Islet of Langerhans (tissue), 1 donor: ENCODE results near the gene CLDN14.

Source experiments
- FAIRE-seq: peaks from one replicate; lab custom pipeline; 2011; peaks lifted over from hg19 to GRCh38; lab: Jason Lieb, UNC

The CLDN14 gene

DNA sequence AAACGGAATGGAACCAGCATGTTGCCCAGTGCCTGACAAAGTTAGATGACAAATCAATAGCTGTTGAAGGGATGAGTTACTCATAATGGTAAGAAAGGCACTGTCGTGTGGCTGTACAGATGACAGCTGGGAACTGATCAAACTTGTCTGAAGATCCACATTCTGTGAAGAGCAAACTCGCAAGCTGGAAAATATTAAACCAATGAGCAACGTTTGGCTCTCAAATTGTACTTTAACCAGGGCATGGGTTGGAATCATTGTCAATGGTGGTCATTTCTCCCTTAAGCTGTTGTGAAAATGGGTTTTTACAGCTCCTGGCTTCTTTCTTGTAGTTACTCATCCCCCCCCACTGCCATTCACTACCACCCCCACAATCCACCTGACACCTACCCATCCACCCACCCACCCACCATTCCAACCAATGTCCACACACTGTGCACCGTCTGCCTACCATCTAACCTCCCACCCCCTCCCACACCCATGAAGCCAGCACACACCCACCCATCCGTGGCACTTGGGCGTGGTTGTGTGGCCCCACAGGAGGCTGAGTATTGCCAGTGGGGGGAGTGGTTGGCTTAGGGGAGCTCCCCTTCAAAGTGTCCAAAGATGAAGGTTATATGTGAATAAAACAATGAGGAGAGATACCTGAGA lies 46.7 kb downstream of the CLDN14 start:
- no peak for FAIRE-seq

DNA sequence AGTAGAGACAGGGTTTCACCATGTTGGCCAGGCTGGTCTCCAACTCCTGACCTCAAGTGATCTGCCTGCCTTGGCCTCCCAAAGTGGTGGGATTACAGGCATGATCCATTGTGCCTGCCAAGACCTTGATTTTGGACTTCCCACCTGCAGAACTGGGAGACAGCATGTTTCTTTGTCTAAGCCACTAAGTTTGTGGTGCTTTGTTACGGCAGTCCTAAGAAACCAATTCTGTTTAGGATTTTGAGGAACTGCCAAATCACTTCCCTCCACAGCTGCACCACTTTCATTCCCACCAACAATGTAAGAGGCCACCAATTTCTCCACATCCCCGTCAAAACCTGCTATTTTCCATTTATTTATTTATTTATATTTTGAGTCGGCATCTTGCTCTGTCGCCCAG lies 48.7 kb downstream of the CLDN14 start:
- no peak for FAIRE-seq

DNA sequence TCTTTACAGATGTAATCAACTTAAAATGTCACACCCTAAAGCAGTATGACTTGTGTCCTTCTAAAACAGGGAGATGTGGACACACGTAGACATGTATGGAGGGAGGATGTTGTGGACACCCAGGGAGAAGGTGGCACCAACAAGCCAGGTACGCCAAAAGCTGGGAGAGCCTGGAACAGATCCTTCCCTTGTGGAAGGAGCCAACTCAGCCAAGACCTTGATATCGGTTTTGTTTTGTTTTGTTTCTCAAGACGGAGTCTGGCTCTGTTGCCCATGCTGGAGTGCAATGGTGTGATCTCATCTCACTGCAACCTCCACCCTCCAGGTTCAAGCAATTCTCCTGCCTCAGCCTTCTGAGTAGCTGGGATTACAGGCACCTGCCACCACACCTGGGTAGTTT lies 49.1 kb downstream of the CLDN14 start:
- no peak for FAIRE-seq

DNA sequence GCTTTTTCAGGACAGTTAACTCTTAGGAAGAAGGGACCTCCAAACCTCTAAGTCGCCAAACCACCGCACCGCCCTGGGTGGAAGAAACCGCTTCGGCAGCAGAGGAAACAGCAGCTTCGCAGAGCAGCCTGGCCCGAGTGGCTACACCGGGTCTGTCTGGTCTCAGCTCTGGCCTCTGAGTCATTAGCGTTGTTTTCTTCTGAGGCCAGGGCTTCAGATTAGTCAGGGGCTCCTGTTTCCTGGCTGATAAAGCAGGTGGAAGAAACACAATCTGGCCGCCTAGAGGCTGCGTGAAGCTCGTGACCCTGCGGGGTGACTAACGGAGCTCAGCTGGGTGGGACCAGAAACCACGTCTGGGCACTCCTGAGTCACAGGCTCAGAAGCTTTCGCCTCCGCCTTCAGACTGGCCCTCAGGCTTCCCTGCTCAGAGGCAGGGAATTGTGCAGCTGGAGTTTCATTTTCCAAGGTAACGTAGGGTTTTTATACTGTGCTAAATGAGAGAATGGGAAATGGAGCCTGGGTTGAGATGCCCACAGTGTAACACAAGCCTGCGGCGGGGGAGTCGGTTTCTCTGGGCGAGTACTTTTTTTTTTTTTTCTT lies 49.9 kb downstream of the CLDN14 start:
- FAIRE-seq: no peak

DNA sequence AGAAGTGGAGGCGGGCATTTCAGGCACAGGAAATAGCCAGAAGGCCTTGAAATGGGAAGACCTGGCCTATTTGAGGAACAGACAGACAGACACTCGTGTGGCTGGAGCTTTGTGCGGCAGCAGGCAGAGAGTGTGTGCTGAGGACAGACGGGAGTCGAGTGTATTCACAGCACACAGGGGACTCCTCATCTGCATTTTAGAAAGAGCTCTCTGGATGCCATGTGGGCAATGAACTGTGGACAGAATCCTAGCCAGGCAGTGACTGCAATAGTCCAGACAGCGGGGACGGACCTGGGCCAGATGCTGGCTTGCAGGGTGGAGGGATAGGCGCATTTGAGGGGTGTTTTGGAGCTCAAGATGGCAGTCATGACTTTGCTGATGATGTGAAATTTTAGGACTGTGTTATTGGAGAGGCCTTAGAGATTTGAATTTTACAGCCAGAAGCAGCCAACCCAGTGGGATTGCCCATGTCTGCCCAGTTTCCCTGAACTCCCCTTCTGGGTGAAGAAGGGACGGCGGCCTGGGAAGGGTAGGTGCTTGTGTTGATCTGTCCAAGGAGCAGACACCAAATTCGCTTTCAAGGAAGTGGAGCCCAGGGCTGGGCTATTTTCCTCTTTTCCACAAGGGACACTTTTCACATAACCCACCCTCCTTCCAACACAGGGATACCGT lies 51.0 kb downstream of the CLDN14 start:
- no peak for FAIRE-seq

DNA sequence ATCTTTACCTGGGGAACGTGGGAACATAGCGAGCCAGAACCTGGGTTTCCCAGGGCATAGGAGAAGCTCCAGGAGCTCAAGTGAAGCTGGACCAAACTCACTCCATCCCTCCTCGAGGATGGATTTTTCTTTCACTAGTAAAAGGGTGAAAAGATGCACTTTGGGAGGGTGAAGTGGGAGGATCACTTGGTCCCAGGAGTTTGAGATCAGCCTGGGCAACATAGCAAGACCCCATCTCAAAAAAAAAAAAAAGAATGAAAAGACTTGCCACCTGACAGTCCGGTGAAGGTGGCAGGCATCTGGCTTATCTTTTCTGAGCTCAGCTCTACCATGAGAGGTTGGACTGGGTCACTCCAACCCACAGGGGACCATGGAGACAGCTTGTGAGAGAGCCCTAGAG lies 52.4 kb downstream of the CLDN14 start:
- FAIRE-seq: no peak

DNA sequence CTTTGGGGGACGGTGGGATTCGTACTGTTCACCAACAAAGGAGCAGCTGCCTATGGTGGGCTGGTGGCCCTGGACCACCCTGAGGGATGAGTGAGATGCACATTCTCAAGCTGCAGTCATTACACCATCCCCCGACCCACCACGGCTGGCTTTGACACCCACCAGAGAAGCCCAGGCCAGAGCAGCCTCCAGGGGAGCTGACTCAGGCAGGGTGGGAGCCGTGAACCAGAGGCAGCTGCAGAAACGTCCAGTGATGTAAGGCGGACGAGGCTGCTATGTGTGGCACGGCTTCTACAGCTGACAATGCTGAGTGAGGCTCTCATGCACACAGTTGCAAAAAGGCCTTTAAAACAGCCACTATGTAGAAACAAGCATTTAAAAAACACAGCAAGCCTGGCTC lies 54.6 kb downstream of the CLDN14 start:
- no peak for FAIRE-seq

DNA sequence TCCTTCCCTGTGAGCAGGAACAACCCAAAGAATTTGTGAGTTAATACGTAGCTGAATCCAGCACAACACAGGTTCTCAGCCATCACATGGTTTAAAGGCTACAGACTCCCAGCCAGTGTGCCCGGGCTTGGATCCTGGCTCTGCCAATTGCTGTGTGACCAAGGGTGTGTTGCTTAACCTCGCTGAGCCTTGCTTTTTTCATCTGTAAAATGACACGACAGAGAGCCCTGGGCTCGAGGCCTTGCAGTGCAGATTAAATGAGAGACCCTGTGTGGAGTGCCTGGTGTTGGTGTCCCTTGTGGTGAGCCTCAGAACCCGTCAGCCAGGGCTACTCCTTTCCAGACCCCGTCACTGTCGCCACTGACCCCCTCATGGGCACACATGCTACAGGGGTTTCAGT lies 55.3 kb downstream of the CLDN14 start:
- FAIRE-seq: no peak

DNA sequence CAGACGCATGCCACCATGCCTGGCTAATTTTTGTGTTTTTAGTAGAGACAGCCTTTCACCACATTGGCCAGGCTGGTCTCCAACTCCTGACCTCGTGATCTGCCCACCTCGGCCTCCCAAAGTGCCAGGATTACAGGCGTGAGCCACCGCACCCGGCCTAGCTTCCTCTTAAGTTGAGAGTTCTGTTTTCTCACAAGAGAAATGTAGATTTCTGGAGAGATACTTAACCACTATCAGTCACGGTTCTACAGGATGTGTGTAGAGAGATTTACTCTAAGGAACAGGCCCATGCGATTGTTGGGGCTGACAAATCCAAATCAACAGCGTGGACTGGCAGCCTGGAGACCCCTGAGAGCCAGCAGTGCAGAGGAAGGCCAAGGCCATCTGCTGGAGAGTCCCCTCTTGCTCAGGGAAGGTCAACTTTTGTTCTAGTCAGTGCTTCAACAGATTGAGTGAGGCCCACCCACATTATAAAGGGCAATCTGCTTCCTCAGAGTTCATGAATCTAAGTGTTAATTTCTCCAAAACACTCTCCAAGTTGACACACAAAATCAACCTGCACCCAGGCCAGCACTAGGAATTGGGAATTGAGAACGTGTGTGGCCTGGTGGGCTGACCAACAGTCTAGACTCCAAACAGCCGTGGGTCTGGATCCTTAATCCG lies 56.0 kb downstream of the CLDN14 start:
- no peak for FAIRE-seq

DNA sequence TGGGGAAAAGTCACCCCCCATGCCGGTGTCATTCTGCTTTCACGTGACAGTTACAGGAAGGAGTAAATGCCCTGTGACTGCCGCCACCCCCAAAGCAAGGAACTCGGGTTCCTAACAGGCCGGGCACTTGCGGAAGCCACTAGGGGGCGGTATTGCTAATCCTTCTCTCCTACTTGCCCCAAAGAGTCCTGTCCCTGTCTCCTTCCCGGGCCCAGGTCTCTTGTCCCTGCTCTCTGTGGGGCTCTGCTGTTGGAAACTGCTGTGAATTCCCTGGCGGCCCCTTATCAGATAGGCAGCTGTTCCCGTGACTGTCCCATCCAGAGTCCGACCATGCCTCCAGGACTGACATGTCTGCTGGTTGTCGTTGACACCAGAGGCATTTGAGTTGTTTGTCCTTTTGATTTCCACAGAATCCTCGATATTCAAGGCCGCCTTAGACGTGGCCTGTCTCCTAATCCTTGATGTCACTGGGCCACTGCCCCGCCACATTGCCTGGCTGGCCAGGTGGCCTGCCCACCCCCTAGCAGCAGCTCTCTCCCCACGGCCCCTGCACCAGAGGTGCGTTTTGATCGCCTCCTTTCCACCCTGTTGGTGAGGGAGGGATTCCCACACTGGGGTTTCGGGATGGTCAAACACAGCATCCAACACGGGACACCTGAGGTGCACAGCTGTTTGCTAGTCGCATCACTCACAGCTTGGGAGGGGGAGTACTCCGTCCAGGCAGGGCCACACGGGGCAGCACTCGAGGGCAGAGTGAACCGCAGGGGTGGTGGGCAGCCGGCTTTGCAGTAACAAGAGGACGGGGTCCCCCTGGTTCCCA lies 57.4 kb downstream of the CLDN14 start:
- no peak for FAIRE-seq

DNA sequence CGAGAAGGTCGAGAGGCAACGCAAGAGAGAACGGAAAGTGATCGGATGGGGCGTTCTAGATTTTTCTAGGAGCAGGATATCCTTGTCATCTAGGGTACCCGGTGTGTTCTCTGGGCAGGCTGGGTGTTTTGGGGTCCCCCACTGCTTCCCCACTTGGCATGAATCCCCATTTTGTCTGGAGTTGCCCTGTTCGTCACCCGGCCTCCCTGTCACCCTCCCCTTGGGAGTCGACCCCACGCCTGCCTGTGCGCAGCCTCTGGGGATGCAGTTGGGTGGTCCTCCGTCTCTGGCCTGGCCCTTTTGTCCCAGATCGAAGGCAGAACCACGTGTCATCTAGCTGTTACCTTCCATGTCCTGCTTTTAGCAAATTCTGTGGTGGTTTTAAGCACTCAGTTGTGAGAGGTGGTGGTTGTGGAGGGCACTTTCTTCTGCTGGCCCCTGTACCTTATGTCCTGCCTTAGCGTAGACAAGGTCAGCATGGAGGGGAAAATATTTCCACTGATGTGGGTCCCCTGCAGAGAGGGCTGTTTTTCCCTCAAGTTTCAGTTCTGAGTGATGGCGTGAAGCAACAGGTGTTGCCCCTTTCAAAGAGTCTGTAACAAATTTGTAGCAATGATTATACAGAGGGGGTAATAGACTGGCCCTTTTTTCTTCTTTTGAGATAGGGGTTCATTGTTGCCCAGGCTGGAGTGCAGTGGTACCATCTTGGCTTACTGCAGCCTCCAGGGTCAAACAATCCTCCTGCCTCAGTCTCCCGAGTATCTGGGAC lies 59.2 kb downstream of the CLDN14 start:
- no peak for FAIRE-seq

DNA sequence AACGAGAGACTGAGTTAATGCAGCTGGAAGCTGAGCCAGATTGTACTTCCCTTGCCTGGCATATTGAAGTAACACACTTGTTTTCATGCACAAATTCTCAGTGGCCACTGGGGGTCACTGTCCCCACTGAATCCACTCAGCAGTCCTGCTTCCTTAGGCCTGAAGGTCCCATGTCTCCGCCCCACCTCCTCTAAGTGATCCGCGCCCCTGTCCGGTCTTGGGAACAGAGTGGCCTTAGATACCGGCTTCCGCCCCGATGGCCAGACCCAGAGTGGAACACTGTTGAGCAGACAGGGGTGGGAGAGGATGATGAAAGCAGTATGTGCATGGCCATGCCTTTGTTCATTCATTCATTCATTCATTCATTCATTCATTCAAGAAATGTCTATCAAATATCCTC lies 59.9 kb downstream of the CLDN14 start:
- FAIRE-seq: peak; percentile 21

DNA sequence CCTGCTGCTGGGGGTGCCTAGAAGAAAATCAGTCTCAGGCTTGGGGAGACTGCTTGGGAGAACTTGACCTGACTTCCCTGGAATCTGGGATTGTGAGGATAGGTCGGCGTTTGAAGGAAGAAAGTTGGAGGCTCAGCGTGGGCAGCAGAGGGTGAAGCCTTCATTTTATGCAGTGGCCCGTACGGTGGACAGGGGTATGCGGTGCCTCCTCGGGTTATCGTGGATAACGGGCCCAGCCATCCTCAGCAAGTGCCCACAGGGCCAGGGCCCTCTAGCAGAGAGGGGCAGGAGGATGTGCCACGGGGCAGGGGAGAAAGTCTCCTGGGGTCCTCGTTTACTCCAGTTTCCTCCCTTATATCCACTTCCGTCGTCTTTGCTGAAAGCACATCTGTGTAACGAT lies 60.7 kb downstream of the CLDN14 start:
- FAIRE-seq: no peak

DNA sequence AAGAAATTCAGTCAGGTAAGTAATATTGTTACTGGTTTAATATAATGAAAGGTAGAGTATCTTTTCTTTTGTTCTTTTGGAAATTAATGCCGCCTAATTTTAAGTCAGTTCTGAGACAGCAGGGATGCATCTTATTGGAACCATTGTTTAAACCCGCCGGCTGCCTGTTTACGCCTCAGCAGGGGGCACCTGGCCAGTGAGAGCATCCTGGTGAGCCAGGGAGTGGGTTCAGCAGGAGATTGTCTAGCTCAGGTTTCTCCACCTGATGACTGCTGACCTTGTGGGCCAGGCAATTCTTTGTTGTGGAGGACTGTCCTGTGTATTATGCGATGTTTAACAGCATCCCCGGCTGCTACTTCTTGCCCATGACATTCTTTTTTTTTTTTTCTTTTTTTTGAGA lies 64.5 kb downstream of the CLDN14 start:
- no peak for FAIRE-seq

DNA sequence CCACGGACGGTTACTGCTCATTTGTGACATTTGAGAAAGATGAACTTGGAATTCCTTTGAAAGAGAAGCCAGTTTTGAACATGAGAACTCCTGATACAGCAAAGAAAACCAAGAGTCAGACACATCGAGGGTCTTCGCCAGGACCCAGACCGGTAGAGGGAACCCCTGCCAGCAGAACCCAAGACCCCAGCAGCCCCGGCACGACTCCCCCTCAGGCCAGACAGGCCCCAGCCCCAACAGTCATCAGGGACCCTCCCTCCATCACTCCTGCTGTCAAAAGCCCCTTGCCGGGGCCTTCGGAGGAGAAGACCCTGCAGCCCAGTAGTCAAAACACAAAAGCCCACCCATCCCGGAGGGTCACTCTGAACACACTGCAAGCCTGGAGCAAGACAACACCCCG lies 67.0 kb downstream of the CLDN14 start:
- no peak for FAIRE-seq

DNA sequence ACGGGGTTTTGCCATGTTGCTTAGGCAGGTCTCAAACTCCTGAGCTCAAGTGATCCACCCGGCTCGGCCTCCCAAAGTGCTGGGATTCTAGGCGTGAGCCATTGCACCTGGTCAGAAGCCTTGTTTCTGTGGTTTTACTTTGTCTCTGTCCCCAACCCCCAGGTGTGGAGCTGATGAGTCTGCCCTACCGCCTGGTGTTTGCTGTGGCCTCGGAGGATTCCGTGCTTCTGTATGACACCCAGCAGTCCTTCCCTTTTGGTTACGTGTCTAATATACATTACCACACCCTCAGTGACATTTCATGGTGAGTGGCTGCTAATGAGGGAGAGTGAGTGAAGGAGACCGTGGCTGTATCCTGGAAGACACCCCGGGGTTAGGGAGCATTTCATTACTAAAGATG lies 68.6 kb downstream of the CLDN14 start:
- FAIRE-seq: no peak
